Measurements from ENCODE around the gene LRIG1. TPM values are rescaled to one million over a fixed set of nuclear protein-coding genes. Genes with fewer than 3 reads are reported as not detected.

LRIG1 gene
- total RNA-seq, 1 experiment from 2014 or later = 16.0 TPM

DNA sequence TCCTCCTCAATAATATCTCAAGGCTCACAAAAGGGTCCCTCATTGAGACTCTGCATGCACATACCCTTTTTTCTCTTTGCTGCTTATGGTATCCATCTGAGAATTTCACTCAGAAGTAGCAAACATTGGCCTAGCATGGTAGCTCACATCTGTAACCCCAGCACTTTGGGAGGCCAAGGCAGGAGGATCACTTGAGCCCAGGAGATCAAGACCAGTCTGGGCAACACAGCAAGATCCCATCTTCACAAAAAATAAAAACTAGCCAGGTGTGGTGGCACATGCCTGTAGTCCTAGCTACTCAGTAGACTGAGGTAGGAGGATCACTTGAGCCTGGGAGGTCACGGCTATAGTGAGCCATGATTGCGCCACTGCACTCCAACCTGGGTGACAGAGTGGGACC lies 11.7 kb downstream of the LRIG1 start:
- H3K27ac ChIP-seq = no peak overlapping the region
- H3K9me3 ChIP-seq (replicated peaks) = no peaks in the 10 kb centered on the region
- no peak overlapping the region for H3K4me3 ChIP-seq
- DNase-seq (ENCODE audit: low read depth in 1 of 2, low spot score in 2 of 2) = no peak
- peaks cover 45% of the 10 kb centered on the region for H3K4me1 ChIP-seq (replicated peaks)
- H3K36me3 ChIP-seq = no peaks in the 10 kb centered on the region
- no peaks in the 10 kb centered on the region for H3K27me3 ChIP-seq (replicated peaks)

DNA sequence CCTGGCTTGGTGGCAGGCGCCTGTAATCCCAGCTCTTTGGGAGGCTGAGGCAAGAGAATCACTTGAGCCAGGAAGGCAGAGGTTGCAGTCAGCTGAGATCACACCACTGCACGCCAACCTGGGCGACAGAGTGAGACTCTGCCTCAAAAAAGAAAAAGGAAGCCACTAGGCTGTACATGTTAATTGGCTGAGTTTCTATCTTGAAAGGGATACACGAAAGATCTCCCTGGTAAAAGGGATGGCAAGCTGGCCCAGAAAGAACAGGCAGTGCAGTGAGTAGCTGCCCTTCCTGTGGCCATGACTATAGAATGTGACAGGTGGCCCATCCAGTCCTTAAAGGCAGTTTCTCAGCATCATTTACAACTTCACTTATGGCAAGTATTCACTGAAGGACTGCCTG lies 12.3 kb downstream of the LRIG1 start:
- H3K4me3 ChIP-seq = no peak overlapping the region
- H3K36me3 ChIP-seq = no peaks in the 10 kb centered on the region
- no peaks in the 10 kb centered on the region for H3K9me3 ChIP-seq (replicated peaks)
- DNase-seq (ENCODE audit: low read depth in 1 of 2, low spot score in 2 of 2) = no peak
- peaks cover 45% of the 10 kb centered on the region for H3K4me1 ChIP-seq (replicated peaks)
- H3K27me3 ChIP-seq (replicated peaks) = no peaks in the 10 kb centered on the region
- H3K27ac ChIP-seq = no peak overlapping the region

DNA sequence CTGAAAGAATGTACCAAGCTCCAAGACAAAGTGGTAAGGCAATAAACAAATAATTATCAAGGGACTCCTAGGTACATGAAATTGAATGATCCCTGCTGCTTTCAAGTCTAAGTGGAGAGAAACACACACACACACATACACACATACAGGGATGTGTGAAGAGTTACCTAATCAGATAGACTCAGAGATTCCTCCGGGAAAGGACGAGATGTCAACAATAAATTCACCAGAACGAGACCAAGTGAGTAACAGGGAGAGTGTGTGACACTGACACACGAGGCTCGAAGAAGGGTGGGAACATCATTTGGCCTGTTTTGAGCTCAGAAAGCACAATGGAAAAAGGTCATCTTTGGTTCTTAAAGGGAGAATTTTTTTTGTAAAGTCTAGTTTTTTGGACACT lies 13.4 kb downstream of the LRIG1 start:
- Histone ChIP-seq H3K4me1 (replicated peaks) (peaks cover 45% of the 10 kb centered on the region), H3K27me3 (replicated peaks) (no peaks in the 10 kb centered on the region), H3K36me3 (no peaks in the 10 kb centered on the region), H3K27ac (no peak overlapping the region), H3K9me3 (replicated peaks) (no peaks in the 10 kb centered on the region), H3K4me3 (no peak overlapping the region)
- no peak for DNase-seq (ENCODE audit: low read depth in 1 of 2, low spot score in 2 of 2)

DNA sequence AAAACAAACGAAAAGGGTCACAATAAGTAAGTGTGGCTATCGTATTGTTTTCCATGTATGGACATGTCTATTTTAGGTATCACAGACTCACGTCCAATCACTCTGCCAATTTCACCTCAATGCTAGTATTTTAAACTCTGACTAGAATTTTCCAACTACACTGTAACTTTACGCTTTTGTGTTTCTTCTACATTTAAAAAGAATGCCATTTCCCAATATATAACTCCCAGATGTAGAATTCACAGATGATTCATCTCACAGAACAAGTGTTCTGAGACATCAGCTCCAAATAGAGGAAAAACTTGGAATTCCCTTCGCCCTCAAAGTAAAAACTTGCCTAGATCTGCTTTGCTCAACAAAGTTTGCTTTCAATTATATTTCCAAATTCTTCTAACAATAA lies 14.2 kb downstream of the LRIG1 start:
- no peaks in the 10 kb centered on the region for H3K36me3 ChIP-seq
- H3K4me3 ChIP-seq = no peak overlapping the region
- H3K4me1 ChIP-seq (replicated peaks) = peaks cover 53% of the 10 kb centered on the region
- H3K27me3 ChIP-seq (replicated peaks) = no peaks in the 10 kb centered on the region
- H3K9me3 ChIP-seq (replicated peaks) = no peaks in the 10 kb centered on the region
- peak in 1 of 2 experiments; percentile 16 for DNase-seq (ENCODE audit: low read depth in 1 of 2, low spot score in 2 of 2)
- H3K27ac ChIP-seq = no peak overlapping the region

DNA sequence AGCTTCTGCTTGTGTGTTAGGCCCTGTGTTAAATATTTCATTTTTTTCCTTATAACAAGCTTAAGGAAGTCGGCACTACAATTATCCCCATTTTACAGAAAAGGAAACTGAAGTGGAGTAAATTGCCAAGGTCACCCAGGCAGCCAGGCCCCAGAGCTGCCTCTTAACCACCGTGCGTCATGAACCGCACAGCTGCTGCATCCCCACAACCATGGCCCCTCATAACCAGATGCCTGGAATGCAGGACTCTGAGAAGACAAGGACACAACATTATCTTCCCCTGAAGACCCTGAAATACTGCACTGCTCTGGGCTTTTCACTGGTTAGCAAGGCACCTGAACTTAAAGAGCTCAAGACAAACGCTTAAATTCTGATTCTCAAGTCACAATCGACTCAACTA lies 14.6 kb downstream of the LRIG1 start:
- no peaks in the 10 kb centered on the region for H3K27me3 ChIP-seq (replicated peaks)
- no peaks in the 10 kb centered on the region for H3K36me3 ChIP-seq
- H3K27ac ChIP-seq = no peak overlapping the region
- no peaks in the 10 kb centered on the region for H3K9me3 ChIP-seq (replicated peaks)
- peaks cover 58% of the 10 kb centered on the region for H3K4me1 ChIP-seq (replicated peaks)
- H3K4me3 ChIP-seq = no peak overlapping the region
- no peak for DNase-seq (ENCODE audit: low read depth in 1 of 2, low spot score in 2 of 2)

DNA sequence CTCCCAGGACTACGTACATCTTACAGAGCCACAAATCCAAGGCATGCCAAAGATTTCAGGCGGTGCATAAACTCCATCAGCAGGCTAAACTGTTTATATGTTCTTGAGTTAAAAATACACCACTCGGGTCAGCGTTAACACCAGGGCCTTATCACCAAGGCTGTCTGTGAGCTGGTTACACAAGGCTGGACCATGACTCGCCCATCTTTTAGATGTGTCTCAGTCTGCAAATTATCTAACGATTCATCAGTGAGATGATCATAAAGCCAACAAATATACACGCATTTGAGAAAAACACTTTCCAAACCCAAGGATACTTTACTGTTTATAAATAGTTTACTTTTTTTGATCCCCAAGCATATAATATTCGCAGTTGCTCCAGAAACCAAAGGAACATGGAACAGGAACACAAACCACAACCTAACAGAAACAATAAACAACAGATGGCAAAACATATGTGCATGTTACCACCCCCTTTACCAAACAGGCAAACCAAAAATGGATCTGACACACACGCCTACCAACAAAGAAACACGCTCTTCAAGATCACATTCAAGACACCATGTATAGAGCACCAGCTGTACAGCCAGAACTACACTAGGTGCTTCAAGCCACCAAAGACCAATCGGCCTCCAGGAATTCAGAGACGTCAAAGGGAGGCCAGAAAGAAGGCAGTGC lies 15.4 kb downstream of the LRIG1 start:
- H3K9me3 ChIP-seq (replicated peaks) = no peaks in the 10 kb centered on the region
- no peaks in the 10 kb centered on the region for H3K27me3 ChIP-seq (replicated peaks)
- peaks cover 58% of the 10 kb centered on the region for H3K4me1 ChIP-seq (replicated peaks)
- H3K36me3 ChIP-seq = no peaks in the 10 kb centered on the region
- no peak overlapping the region; the same call in 1 of the 2 replicates for H3K27ac ChIP-seq
- peak in 1 of 2 experiments; percentile 45 for DNase-seq (ENCODE audit: low read depth in 1 of 2, low spot score in 2 of 2)
- no peak overlapping the region for H3K4me3 ChIP-seq

DNA sequence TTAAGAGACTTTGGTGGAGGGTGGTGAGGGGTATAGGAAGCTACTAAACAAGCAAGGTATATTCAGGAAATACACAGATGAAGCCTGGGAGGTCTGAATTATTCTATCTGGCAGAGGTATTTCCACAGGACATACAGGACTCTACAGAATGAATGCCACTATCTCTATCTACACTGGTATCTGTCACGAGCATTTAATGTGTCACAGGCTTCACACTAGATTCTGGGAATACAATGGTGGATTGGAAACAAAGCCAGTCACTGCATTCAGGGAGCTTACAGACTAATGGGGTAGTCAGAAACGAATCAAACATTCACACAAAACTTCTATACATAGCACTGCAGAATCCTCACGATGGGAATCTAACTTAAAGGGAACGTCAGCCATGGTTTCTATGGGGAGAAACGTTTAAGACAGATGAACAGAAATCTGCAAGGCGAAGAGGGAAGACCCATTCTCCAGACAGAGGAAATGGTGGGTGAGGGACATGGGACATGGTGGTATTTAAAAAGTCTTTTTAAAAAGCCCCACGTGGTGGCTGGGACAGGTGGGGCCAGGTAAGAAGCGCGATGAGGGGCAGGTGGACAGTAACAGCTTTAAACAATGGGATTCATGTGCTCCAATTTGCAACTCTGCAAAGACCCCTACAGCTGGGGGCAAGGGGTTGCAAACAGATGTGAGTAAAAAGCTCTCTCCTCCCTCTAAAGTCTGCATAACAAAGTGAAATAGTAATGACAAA lies 16.5 kb downstream of the LRIG1 start:
- Histone ChIP-seq H3K36me3 (no peaks in the 10 kb centered on the region), H3K27ac (no peak overlapping the region), H3K4me3 (no peak overlapping the region), H3K4me1 (replicated peaks) (peaks cover 62% of the 10 kb centered on the region), H3K9me3 (replicated peaks) (no peaks in the 10 kb centered on the region), H3K27me3 (replicated peaks) (no peaks in the 10 kb centered on the region)
- no peak for DNase-seq (ENCODE audit: low read depth in 1 of 2, low spot score in 2 of 2)

DNA sequence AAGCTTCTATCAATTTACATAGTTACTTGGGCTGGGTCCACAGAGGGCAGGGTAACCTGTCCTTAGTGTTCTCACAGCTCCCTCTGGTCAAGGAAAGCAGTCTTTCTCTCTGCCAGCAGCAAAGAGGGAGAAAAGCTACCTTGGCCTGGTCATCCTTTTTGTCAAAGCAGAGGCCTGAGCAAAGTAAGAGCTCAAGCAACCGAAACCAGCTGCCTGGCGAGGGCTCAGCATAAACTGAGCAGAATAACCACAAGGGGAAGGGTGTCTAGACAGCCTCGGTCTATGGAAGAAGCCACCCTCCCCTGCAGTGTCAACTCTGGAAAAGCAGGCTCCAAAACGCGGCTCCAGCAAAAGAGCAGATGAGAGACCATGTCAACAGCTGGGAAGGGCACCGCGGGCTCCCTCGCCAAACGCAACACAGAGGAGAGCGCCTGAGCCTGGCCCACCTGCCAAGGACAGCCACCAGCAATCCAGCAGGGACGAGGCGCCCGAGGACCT lies 17.4 kb downstream of the LRIG1 start:
- Histone ChIP-seq H3K4me1 (replicated peaks) (peaks cover 62% of the 10 kb centered on the region), H3K9me3 (replicated peaks) (no peaks in the 10 kb centered on the region), H3K36me3 (no peaks in the 10 kb centered on the region), H3K27me3 (replicated peaks) (no peaks in the 10 kb centered on the region), H3K27ac (no peak overlapping the region), H3K4me3 (no peak overlapping the region)
- no peak for DNase-seq (ENCODE audit: low read depth in 1 of 2, low spot score in 2 of 2)

DNA sequence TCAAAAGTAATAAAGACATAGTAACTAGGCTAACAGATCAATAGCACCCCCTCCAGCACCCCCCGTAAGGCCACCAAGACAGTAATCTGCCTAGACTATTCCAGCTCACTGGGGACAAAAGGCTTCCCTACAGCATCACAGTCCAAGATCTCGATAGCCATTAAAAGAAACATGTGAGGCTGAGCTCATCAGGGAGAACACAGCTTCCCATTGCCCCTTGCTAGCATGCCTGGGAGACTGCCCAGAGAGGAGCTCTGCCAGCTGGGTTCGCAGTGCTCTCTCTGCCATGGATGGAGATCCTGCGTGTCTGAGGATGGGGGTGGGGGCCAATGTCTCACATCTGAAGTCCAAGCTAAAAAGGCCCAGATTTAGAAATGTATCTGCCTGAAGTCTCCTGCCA lies 17.8 kb downstream of the LRIG1 start:
- no peak overlapping the region for H3K27ac ChIP-seq
- H3K9me3 ChIP-seq (replicated peaks) = no peaks in the 10 kb centered on the region
- H3K27me3 ChIP-seq (replicated peaks) = no peaks in the 10 kb centered on the region
- no peak overlapping the region for H3K4me3 ChIP-seq
- no peaks in the 10 kb centered on the region for H3K36me3 ChIP-seq
- no peak for DNase-seq (ENCODE audit: low read depth in 1 of 2, low spot score in 2 of 2)
- H3K4me1 ChIP-seq (replicated peaks) = peaks cover 62% of the 10 kb centered on the region

DNA sequence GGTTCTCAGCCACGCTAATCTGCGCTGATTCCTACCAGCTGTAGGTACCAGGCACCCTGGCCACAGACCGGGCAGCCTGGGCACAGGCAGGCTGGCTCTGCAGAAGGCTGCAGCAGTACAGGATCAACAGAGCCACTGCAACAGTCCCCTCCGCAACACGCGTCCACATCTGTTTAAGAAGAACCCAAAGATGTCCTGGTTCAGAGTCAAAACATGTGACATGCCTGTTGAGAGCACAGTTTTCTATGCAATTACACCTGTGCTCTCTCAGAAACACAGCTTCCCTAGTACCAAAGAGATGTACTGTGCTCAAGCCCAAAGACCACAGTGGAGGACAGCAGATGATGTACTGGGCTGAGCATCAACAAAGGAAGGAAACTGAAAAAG lies 18.8 kb downstream of the LRIG1 start:
- Histone ChIP-seq H3K27ac (no peak overlapping the region), H3K4me3 (no peak overlapping the region), H3K9me3 (replicated peaks) (no peaks in the 10 kb centered on the region), H3K4me1 (replicated peaks) (peaks cover 56% of the 10 kb centered on the region), H3K36me3 (no peaks in the 10 kb centered on the region), H3K27me3 (replicated peaks) (no peaks in the 10 kb centered on the region)
- DNase-seq (ENCODE audit: low read depth in 1 of 2, low spot score in 2 of 2) = no peak

DNA sequence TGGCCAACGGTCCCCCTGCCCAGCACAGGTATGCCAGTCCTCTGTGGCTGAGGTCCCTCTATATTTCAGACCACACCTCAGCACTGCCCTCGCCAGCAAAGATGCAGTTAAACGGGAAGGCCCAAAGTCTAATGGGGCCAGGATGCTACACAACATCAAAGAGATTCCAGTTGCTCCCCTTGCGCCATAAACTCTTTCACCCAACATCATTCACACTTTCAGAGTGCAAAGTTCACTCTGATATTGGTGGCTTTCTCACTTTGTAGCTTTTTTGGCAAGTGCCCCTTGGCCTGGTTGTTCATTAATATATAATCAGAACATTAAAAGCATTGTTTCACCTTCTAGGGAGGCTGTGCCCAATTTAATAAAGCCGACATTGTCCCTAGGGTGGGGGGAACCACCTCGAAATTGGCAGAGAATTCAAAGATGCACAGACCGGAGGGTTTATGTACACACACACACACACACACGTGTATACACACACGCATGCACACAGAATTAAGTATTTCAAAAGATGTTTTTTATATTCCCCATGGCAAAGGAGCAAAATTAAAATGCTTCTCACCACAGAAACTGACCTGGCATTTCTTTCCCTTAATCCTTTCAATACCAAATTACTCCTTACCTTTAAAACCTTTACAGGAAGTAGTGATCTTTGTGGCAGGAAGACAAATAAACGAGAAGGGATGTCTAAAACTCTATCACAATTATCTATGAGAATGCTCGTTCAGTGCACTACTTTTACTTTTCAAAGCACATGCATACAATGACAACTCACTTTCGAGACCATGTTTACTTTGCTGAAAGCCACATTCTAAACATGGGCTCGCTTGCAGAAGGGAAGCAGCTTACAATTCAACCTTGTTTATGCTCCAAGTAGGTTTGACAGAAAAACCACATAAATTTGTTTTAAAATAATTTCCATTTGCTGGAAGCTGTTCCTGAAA lies 19.5 kb downstream of the LRIG1 start:
- H3K27me3 ChIP-seq (replicated peaks) = no peaks in the 10 kb centered on the region
- no peak overlapping the region for H3K4me3 ChIP-seq
- peak in 1 of 2 experiments; percentile 69 for DNase-seq (ENCODE audit: low read depth in 1 of 2, low spot score in 2 of 2)
- no peaks in the 10 kb centered on the region for H3K9me3 ChIP-seq (replicated peaks)
- H3K27ac ChIP-seq = peak overlapping the region; percentile 37
- peaks cover 49% of the 10 kb centered on the region for H3K4me1 ChIP-seq (replicated peaks)
- no peaks in the 10 kb centered on the region for H3K36me3 ChIP-seq

DNA sequence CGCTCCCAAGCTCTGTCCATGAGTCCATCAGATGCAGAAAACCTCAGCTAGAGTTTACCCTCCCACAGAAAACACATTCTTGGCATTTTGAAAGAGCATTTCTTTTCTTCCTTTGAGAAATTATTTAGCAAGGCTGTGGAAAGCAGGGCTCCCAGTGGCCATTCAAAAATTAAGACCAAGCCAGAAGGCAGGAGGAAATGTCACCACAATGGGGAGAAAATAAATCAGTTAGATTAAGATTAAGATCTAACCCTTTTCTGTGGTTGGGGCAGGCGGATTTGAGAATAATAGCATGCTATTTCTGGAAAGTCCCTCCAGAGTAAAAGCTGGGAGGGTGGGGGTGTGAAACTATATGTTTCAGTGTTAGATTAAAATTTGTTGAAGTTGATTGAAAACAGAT lies 20.2 kb downstream of the LRIG1 start:
- H3K27ac ChIP-seq = peak overlapping the region; percentile 37

DNA sequence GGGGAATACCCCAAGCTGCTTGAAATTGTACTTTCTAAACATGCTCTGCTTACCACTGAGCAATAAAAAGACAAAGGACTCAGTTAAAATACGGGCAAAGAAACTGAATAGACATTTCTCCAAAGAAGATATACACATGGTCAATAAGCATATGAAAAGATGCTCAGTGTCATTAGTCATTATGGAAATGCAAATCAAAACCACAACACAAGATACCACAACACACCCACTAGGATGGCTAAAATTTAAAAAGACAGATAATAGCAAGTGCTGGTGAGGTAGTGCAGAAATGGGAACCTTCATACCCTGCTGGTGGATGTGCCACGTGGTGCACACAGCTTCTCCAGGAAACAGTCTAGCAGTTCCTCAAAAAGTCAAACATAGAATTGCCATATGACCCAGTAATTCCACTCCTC lies 21.3 kb downstream of the LRIG1 start:
- DNase-seq (ENCODE audit: low read depth in 1 of 2, low spot score in 2 of 2) = no peak
- Histone ChIP-seq H3K27ac (no peak overlapping the region), H3K36me3 (no peaks in the 10 kb centered on the region), H3K4me3 (no peak overlapping the region), H3K27me3 (replicated peaks) (no peaks in the 10 kb centered on the region), H3K4me1 (replicated peaks) (peaks cover 32% of the 10 kb centered on the region), H3K9me3 (replicated peaks) (no peaks in the 10 kb centered on the region)

More for the DNA sequence above, 20.2 kb downstream of the LRIG1 start:
- no peaks in the 10 kb centered on the region for H3K9me3 ChIP-seq (replicated peaks)
- H3K36me3 ChIP-seq = no peaks in the 10 kb centered on the region
- no peaks in the 10 kb centered on the region for H3K27me3 ChIP-seq (replicated peaks)
- no peak overlapping the region for H3K4me3 ChIP-seq
- H3K4me1 ChIP-seq (replicated peaks) = peaks cover 42% of the 10 kb centered on the region
- DNase-seq (ENCODE audit: low read depth in 1 of 2, low spot score in 2 of 2) = peak in 1 of 2 experiments; percentile 72

All from SJSA1 (cell line).